Measurements from ENCODE around the gene SDCCAG8.

The SDCCAG8 gene

GRCh38 chr1:243539636-243540035, 283.8 kb downstream of the SDCCAG8 start:
- DNase-seq (ENCODE audit: low read depth in 1 of 2, low spot score in 1 of 2) = no peak

DNA sequence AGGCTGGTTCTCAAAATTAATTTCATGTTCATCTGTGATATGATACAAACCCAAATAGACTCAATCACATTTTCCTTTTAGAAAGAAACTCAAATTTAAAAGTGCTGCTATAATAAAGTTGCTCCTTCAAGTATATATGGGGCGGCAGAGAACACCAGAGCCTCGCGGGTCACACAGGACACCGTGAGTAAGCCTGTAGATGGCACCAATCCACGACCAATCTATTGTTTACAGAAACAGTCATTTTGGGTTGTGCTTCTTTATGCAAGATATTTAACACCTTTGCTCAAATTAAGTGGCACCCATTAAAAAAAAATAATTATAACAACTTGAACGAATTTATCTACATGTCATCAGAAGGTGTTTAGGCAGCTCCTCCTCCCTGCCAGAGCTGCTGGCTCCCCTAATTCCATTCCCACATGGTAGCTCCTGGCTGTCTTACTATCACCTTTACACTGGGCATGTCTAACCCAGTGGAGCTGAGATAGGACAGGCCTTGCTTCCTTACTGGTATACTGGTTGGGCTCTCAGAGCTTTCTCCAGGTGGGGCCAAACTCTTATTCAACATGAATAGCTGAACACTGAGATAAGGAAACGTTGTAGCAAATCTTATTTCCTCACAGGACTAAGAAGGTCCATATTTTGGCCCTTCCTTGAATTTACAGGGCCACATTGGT, 287.0 kb downstream of the SDCCAG8 start:
- no peak for DNase-seq (ENCODE audit: low read depth in 1 of 2, low spot score in 1 of 2)

GRCh38 chr1:243543501-243543900, 287.7 kb downstream of the SDCCAG8 start:
- no peak for DNase-seq (ENCODE audit: low read depth in 1 of 2, low spot score in 1 of 2)

- DNase-seq (ENCODE audit: low read depth in 1 of 2, low spot score in 1 of 2) = no peak
These were observed 290.6 kb downstream of the SDCCAG8 start for GRCh38 chr1:243546457-243546856.

DNA sequence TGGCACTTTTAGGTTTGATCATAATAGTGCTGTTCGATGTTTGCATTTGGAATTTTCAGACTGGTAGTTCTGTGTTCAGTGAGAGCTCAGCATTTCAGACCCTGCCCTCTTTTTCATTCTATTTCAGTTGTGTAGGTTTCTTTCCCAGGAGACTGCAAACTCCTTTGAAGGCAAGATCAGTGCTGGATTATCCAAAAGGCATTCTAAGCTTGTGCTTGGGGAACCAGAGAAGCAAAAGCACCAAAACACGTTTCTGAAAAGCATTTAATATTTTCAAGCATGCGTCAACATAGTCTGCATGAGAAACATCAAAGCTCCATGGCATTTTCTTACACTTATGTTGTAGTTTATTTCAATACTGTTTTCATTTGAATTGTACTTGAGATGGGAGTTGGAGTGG, 292.1 kb downstream of the SDCCAG8 start:
- no peak for DNase-seq (ENCODE audit: low read depth in 1 of 2, low spot score in 1 of 2)

- no peak for DNase-seq (ENCODE audit: low read depth in 1 of 2, low spot score in 1 of 2)
These were observed 292.7 kb downstream of the SDCCAG8 start for GRCh38 chr1:243548516-243548915.

- no peak for DNase-seq (ENCODE audit: low read depth in 1 of 2, low spot score in 1 of 2)
These were observed 293.3 kb downstream of the SDCCAG8 start for GRCh38 chr1:243549108-243549507.
